ENCODE data around the gene SACS.

GRCh38 chr13:23384111-23384510, 49.4 kb downstream of the SACS start:
- no peak for TF ChIP-seq CTCF (IDR thresholded peaks at IDR 0.05)
- no peak for TF ChIP-seq POLR2A (IDR thresholded peaks at IDR 0.05)
- no peak for TF ChIP-seq EP300 (IDR thresholded peaks at IDR 0.05)
